ENCODE results near the gene NT5C1A. TPM values are rescaled to one million over a fixed set of nuclear protein-coding genes. Genes with fewer than 3 reads are reported as not detected.

The NT5C1A gene
- total RNA-seq, 3 donors from 2014 or later = 0.29 TPM; not detected in 2

DNA sequence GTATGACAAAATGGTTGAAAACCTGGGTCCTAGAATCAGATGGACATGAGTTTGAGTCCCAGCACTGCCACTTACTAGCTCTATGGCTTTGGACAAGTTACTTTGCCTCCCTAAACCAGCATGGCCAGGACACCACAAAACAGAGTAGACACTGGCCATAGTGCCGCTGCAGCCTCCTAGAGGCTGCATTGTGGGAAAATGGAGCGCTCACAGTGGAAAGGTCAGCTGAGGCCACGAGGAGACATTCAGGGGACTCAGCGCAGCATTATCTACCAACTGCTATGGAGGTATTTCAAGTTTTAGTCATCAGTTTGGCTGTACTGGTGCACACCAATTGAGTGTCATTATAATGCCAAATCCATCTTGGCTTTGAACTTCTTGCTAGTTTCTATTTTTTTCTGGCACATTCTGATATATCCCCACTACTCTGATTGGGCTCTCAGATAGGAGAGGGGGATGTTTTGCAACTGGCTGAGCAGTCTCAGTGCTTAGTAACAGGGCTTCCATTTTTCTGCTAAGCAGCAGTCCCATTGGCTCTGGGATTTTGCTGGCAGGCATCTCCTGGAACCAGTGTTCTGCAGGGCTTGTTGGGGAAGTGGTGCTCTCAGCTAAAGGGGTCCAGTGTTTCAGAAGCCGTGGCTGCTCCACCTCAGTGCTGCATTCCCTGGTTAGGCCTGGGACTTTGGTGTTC lies 16.2 kb downstream of the NT5C1A start:
- no peak overlapping the region for H3K27ac ChIP-seq
- intact Hi-C loops (cut with DNase I; ENCODE audit: low total_unique reads) = no loop called here
- TF ChIP-seq, protein P1, sequence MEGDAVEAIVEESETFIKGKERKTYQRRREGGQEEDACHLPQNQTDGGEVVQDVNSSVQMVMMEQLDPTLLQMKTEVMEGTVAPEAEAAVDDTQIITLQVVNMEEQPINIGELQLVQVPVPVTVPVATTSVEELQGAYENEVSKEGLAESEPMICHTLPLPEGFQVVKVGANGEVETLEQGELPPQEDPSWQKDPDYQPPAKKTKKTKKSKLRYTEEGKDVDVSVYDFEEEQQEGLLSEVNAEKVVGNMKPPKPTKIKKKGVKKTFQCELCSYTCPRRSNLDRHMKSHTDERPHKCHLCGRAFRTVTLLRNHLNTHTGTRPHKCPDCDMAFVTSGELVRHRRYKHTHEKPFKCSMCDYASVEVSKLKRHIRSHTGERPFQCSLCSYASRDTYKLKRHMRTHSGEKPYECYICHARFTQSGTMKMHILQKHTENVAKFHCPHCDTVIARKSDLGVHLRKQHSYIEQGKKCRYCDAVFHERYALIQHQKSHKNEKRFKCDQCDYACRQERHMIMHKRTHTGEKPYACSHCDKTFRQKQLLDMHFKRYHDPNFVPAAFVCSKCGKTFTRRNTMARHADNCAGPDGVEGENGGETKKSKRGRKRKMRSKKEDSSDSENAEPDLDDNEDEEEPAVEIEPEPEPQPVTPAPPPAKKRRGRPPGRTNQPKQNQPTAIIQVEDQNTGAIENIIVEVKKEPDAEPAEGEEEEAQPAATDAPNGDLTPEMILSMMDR (IDR thresholded peaks at IDR 0.05) = no peak
- TF ChIP-seq POLR2AphosphoS5 (IDR thresholded peaks at IDR 0.05) (no peak), POLR2A (IDR thresholded peaks at IDR 0.05) (no peak)
- H3K4me3 ChIP-seq = no peak overlapping the region
- H3K36me3 ChIP-seq = no peaks in the 10 kb centered on the region
- DNase-seq (ENCODE audit: low spot score in 2 of 2) = no peak
- no peaks in the 10 kb centered on the region for H3K27me3 ChIP-seq
- no peaks in the 10 kb centered on the region for H3K4me1 ChIP-seq
- no peaks in the 10 kb centered on the region for H3K9me3 ChIP-seq

DNA sequence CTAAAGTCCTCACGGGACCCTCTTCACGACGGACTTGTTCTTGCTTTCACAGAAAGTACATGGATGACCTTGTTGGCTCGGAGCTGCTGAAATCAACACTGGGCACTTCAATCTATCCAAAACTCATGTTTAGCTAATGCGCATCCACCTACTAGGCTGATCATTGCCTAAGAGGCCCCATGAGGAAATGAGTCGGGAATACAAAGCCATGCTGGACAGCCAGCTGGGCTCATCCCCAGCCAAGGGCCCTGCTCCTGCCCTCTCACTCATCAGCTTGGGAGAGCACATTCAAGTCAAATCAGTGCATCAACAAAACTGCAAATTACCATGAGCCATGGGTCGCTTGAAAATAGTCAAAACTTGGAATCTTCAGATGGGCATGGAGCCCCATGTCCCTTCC lies 17.6 kb downstream of the NT5C1A start:
- DNase-seq (ENCODE audit: low spot score in 2 of 2) = no peak
- intact Hi-C loops (cut with DNase I; ENCODE audit: low total_unique reads) = loop anchor here (5.0 kb wide), 1 partner anchor 103 kb away; no protein-coding TSS in a partner anchor
- no peak overlapping the region for H3K27ac ChIP-seq

DNA sequence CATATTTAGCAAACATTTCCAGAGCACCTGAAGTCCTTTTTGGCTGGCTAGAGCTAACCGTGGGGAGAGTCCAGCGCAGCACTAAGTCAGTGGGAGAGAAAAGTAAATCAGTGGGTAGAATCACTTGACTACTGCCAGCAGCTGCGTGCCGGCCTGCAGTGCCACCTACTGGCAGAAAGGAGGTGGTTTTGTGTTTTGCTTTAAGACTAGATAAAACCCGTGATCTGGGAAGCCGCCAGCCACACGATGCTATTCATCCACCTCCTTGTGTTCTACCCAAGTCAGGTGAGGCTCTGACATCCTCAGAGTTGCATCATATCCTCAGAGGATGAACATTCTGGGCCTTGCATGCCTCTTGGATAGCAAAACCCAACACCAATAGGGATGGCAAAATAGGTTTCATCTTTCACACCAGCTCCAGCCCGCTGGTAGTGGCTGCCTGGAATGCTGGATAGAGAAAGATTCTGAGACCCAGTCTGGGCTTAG lies 18.3 kb downstream of the NT5C1A start:
- Histone ChIP-seq H3K4me3 (peak overlapping the region in 1 of 3 donors; percentile 25), H3K27ac (no peak overlapping the region), H3K27me3 (no peaks in the 10 kb centered on the region), H3K9me3 (no peaks in the 10 kb centered on the region), H3K4me1 (no peaks in the 10 kb centered on the region), H3K36me3 (no peaks in the 10 kb centered on the region)
- intact Hi-C loops (cut with DNase I; ENCODE audit: low total_unique reads) = loop anchor here (5.0 kb wide), 1 partner anchor 104 kb away; no protein-coding TSS in a partner anchor
- TF ChIP-seq POLR2AphosphoS5 (IDR thresholded peaks at IDR 0.05) (no peak), POLR2A (IDR thresholded peaks at IDR 0.05) (no peak)
- TF ChIP-seq, protein P1 (IDR thresholded peaks at IDR 0.05) = peak; percentile 66 to 89 (median 80)
- DNase-seq (ENCODE audit: low spot score in 2 of 2) = peak; percentile 77 to 80

More for the DNA sequence above, 17.6 kb downstream of the NT5C1A start:
- Histone ChIP-seq H3K4me1 (no peaks in the 10 kb centered on the region), H3K9me3 (no peaks in the 10 kb centered on the region), H3K4me3 (no peak overlapping the region), H3K27me3 (no peaks in the 10 kb centered on the region), H3K36me3 (no peaks in the 10 kb centered on the region)
- no peak for TF ChIP-seq POLR2A (IDR thresholded peaks at IDR 0.05)

DNA sequence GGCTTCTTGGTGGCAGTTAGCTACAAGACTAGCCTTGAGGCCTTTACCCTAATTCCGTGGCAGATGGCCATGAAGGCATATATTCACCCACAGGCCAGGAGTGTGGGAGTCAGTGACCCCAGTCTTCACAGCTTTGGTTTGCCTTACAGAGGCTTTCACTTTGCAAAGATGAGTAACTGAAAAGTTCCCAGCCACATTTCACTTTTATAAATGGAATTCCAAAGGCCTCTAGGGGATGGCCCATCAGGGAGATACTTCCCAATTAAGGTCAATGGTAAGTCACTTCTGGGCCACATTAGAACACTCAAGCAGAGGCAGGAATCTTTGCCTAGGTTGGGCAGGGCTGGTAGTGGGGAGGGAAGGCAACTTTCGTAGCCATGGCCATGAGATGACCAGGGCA lies 19.4 kb downstream of the NT5C1A start:
- no peak for DNase-seq (ENCODE audit: low spot score in 2 of 2)
- Histone ChIP-seq H3K4me3 (no peak overlapping the region), H3K36me3 (no peaks in the 10 kb centered on the region), H3K27me3 (no peaks in the 10 kb centered on the region), H3K27ac (no peak overlapping the region), H3K4me1 (no peaks in the 10 kb centered on the region), H3K9me3 (no peaks in the 10 kb centered on the region)
- TF ChIP-seq POLR2A (IDR thresholded peaks at IDR 0.05) (no peak), POLR2AphosphoS5 (IDR thresholded peaks at IDR 0.05) (no peak)
- TF ChIP-seq, protein P1 (IDR thresholded peaks at IDR 0.05) = no peak
- intact Hi-C loops (cut with DNase I; ENCODE audit: low total_unique reads) = loop anchor here (5.0 kb wide), 1 partner anchor 105 kb away; no protein-coding TSS in a partner anchor

DNA sequence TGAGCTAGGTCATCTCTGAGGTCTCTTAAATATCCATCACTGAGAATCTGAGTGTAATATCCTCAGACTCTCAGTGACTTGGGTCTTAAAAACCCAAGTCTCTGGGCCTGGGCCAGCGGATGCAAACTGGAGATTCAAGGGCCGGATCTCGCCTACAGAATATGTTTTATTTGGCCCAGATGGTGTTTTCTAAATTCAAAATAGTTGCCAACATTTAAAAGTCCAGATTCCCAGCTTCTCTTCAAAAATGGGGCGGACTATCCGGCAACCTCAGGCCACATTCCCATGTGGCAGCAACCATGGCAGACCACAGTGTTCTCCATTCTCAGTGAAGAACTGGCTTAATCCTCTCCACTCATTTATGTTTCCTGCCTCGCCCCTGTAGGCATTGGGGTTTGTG lies 19.8 kb downstream of the NT5C1A start:
- no peaks in the 10 kb centered on the region for H3K27me3 ChIP-seq
- TF ChIP-seq POLR2A (IDR thresholded peaks at IDR 0.05) (no peak), POLR2AphosphoS5 (IDR thresholded peaks at IDR 0.05) (no peak)
- TF ChIP-seq, protein P1 (IDR thresholded peaks at IDR 0.05) = no peak
- no peaks in the 10 kb centered on the region for H3K36me3 ChIP-seq
- H3K4me3 ChIP-seq = no peak overlapping the region
- DNase-seq (ENCODE audit: low spot score in 2 of 2) = no peak
- intact Hi-C loops (cut with DNase I; ENCODE audit: low total_unique reads) = loop anchor here (5.0 kb wide), 1 partner anchor 105 kb away; no protein-coding TSS in a partner anchor
- no peak overlapping the region for H3K27ac ChIP-seq
- no peaks in the 10 kb centered on the region for H3K4me1 ChIP-seq
- H3K9me3 ChIP-seq = no peaks in the 10 kb centered on the region

All from breast epithelium (tissue), 4 donors.